ENCODE data around the gene CYBA.

DNA sequence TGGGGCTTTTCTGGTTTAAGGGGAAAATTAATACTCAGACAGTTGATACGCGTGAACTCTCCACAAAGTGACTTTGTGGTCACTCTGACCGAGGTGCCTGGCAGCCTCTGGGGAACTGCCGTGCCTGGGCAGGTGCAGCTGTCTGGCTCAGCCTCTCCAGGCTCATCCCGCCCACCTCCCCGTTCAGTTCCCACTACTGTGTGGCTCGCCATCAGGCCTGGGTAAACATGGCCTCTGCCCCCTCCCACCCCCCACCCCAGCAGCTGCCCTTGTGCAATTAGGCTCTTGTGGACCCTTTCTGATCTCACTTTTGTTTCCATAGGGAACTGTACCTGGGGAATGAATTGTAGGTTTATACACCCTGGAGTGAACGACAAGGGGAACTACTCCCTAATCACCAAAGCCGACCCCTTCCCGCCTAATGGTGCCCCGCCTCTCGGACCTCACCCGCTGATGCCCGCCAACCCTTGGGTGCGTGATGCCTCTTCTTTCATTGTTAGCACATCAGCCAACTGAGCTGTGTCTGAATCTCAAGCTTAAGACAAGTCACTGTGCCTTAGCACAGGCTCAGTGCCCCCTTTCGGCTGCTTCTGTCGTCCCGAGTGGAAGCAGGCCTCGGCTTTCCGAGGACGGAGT lies 52.9 kb downstream of the CYBA start:
- TF ChIP-seq POLR2A (IDR thresholded peaks at IDR 0.05; ENCODE audit: low read length) (no peak), GATA1 (IDR thresholded peaks at IDR 0.05; ENCODE audit: low read depth, low read length) (no peak)
